ENCODE results near the gene C17orf114.

Gene C17orf114

DNA sequence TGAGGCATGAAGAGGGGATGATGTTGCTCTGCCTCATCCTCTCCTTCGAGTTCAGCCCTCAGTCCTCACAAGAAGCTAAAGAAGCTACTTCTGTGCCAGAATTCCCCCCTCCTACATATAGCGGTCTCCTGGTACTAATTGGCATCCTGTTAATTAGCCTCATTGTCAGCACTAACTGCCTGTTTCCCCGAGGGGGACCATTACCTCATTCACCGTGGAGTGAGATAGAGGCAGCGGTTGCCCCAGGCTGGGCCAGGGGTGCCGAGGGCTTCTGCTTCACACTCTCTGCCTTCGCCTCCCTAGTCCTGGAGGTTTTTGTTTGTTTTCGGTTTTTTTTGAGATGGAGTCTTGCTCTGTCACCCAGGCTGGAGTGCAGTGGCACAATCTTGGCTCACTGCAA lies 25.3 kb upstream of the C17orf114 start:
- Histone ChIP-seq H3K4me1 (ENCODE audit: control insufficient read depth, insufficient read depth, low read length, poor library complexity, severe bottlenecking) (no peaks in the 10 kb centered on the region), H3K36me3 (ENCODE audit: control insufficient read depth, insufficient read depth, low read length) (peaks cover 5% of the 10 kb centered on the region), H3K4me3 (ENCODE audit: insufficient read depth, low read depth, low read length, poor library complexity, severe bottlenecking) (no peak overlapping the region), H3K27ac (ENCODE audit: insufficient read depth, low read length, poor library complexity, severe bottlenecking) (no peak overlapping the region), H3K27me3 (replicated peaks; ENCODE audit: control insufficient read depth, insufficient read depth, low read length, poor library complexity, severe bottlenecking) (no peaks in the 10 kb centered on the region), H3K9me3 (ENCODE audit: control insufficient read depth, low read length) (no peaks in the 10 kb centered on the region)
- no peak for DNase-seq

DNA sequence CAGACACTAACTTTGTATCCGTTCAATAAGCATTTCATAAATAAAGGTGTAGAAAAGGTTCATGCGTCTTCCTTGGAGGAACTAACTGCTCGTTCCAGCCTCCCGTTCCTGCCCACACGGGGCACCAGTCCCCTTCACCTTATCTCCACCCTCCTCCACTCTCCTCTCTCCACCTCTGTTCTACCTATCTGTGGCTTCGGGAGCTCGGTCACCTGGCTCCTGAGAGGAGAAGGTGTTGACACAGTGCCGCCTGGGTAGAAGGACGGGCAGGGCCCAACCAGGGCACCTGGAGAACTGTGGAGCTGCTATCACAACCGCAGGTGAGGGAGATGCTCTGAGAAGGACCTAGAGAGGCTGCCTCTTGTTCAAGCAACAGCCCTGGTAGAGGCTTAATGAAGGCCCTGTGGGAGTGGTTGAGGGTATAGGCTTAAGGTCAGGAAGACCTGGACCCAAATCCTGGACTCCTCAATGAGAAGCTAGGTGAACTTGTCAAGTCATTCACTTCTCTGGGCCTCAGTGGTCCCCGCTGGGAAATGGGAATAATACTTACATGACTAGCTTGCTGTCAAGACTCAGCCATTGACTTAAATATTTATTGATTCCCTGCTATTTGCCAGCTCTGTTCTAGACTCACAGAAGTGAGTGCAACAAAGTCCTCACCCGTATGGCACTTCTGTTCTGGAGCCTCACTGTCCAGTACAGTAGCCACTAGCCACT lies 21.4 kb upstream of the C17orf114 start:
- no peaks in the 10 kb centered on the region for H3K9me3 ChIP-seq (ENCODE audit: control insufficient read depth, low read length)
- no peaks in the 10 kb centered on the region for H3K4me1 ChIP-seq (ENCODE audit: control insufficient read depth, insufficient read depth, low read length, poor library complexity, severe bottlenecking)
- no peaks in the 10 kb centered on the region for H3K27me3 ChIP-seq (replicated peaks; ENCODE audit: control insufficient read depth, insufficient read depth, low read length, poor library complexity, severe bottlenecking)
- H3K4me3 ChIP-seq (ENCODE audit: insufficient read depth, low read depth, low read length, poor library complexity, severe bottlenecking): no peak overlapping the region
- no peak for DNase-seq
- H3K27ac ChIP-seq (ENCODE audit: insufficient read depth, low read length, poor library complexity, severe bottlenecking): no peak overlapping the region
- peaks cover 5% of the 10 kb centered on the region for H3K36me3 ChIP-seq (ENCODE audit: control insufficient read depth, insufficient read depth, low read length)

DNA sequence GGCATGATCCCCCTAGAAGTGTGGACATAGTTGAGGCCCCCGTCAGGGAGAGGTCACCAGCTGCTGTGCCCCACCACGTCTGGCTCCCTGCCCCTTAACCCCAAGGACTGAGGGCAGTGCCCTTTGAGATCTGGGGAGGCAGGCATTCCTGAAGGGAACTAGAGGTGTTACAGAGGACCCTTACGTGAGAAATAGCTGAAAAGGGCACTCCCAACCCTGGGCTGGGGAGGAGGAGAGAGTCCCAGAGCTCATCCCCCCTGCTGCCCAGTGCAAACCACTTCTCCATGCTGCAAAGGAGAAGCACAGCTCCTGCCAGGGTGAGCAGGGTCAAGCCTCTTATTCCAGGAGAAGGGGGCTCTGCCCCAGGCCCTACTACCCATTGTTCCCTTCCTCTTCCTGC lies 20.7 kb upstream of the C17orf114 start:
- H3K4me3 ChIP-seq (ENCODE audit: insufficient read depth, low read depth, low read length, poor library complexity, severe bottlenecking): no peak overlapping the region
- H3K27me3 ChIP-seq (replicated peaks; ENCODE audit: control insufficient read depth, insufficient read depth, low read length, poor library complexity, severe bottlenecking): no peaks in the 10 kb centered on the region
- peaks cover 5% of the 10 kb centered on the region for H3K36me3 ChIP-seq (ENCODE audit: control insufficient read depth, insufficient read depth, low read length)
- H3K9me3 ChIP-seq (ENCODE audit: control insufficient read depth, low read length): no peaks in the 10 kb centered on the region
- no peaks in the 10 kb centered on the region for H3K4me1 ChIP-seq (ENCODE audit: control insufficient read depth, insufficient read depth, low read length, poor library complexity, severe bottlenecking)
- H3K27ac ChIP-seq (ENCODE audit: insufficient read depth, low read length, poor library complexity, severe bottlenecking): no peak overlapping the region
- DNase-seq: no peak

- Histone ChIP-seq H3K27ac (ENCODE audit: insufficient read depth, low read length, poor library complexity, severe bottlenecking) (no peak overlapping the region), H3K27me3 (replicated peaks; ENCODE audit: control insufficient read depth, insufficient read depth, low read length, poor library complexity, severe bottlenecking) (no peaks in the 10 kb centered on the region), H3K36me3 (ENCODE audit: control insufficient read depth, insufficient read depth, low read length) (peaks cover 7% of the 10 kb centered on the region), H3K4me1 (ENCODE audit: control insufficient read depth, insufficient read depth, low read length, poor library complexity, severe bottlenecking) (no peaks in the 10 kb centered on the region), H3K4me3 (ENCODE audit: insufficient read depth, low read depth, low read length, poor library complexity, severe bottlenecking) (no peak overlapping the region), H3K9me3 (ENCODE audit: control insufficient read depth, low read length) (no peaks in the 10 kb centered on the region)
- DNase-seq: no peak
These were observed 16.1 kb upstream of the C17orf114 start for GRCh38 chr17:4818276-4818675.

DNA sequence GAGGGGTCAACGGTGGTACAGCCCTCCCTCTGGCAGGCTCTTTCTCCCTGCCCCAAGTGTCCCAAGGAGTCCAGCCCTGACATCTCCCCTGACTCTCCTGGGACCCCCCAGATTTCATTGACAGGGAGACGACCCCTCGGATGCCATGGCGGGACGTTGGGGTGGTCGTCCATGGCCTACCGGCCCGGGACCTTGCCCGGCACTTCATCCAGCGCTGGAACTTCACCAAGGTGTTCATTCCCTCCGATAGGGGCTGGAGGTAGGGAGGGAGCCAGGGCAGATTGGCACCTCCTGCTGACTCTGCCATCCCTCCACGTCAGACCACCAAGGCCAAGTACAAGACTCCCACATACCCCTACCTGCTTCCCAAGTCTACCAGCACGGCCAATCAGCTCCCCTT lies 14.7 kb upstream of the C17orf114 start:
- H3K36me3 ChIP-seq (ENCODE audit: control insufficient read depth, insufficient read depth, low read length): peaks cover 7% of the 10 kb centered on the region
- H3K4me1 ChIP-seq (ENCODE audit: control insufficient read depth, insufficient read depth, low read length, poor library complexity, severe bottlenecking): no peaks in the 10 kb centered on the region
- H3K27ac ChIP-seq (ENCODE audit: insufficient read depth, low read length, poor library complexity, severe bottlenecking): no peak overlapping the region
- H3K27me3 ChIP-seq (replicated peaks; ENCODE audit: control insufficient read depth, insufficient read depth, low read length, poor library complexity, severe bottlenecking): no peaks in the 10 kb centered on the region
- H3K9me3 ChIP-seq (ENCODE audit: control insufficient read depth, low read length): no peaks in the 10 kb centered on the region
- no peak for DNase-seq
- H3K4me3 ChIP-seq (ENCODE audit: insufficient read depth, low read depth, low read length, poor library complexity, severe bottlenecking): no peak overlapping the region

DNA sequence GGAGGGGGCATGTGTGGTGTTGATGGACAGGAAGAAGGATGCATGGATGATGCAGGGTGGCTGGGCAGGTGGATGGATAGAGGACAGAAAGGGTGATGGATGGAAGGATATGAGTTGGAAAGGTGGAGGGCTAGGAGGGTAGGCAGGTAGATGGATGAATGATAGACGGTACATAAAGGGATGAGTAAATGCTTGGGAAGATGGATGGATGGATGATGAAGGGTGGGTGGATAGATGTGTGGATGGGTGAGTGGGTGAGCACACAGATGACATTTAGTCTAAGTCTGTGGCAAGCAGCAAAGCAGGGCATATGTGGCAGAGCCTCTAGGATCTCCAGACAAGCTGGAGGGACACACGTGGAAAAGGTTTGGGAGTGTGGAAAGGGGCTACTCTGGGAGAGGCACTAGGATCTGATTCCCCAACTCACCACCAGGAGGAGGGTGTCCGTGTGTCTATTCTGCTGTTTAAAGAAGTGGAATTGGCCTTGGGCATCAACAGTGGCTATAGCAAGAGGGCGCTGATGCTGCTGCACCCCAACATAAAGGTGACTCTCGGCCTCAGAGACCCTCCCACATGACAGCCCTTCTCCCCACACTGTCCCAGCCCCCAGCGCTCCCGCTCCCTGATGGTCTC lies 13.0 kb upstream of the C17orf114 start:
- H3K4me1 ChIP-seq (ENCODE audit: control insufficient read depth, insufficient read depth, low read length, poor library complexity, severe bottlenecking): no peaks in the 10 kb centered on the region
- H3K9me3 ChIP-seq (ENCODE audit: control insufficient read depth, low read length): no peaks in the 10 kb centered on the region
- no peak overlapping the region for H3K4me3 ChIP-seq (ENCODE audit: insufficient read depth, low read depth, low read length, poor library complexity, severe bottlenecking)
- peaks cover 7% of the 10 kb centered on the region for H3K36me3 ChIP-seq (ENCODE audit: control insufficient read depth, insufficient read depth, low read length)
- no peak for DNase-seq
- no peaks in the 10 kb centered on the region for H3K27me3 ChIP-seq (replicated peaks; ENCODE audit: control insufficient read depth, insufficient read depth, low read length, poor library complexity, severe bottlenecking)
- H3K27ac ChIP-seq (ENCODE audit: insufficient read depth, low read length, poor library complexity, severe bottlenecking): no peak overlapping the region

- no peak overlapping the region for H3K4me3 ChIP-seq (ENCODE audit: insufficient read depth, low read depth, low read length, poor library complexity, severe bottlenecking)
- no peak for DNase-seq
- peaks cover 17% of the 10 kb centered on the region for H3K36me3 ChIP-seq (ENCODE audit: control insufficient read depth, insufficient read depth, low read length)
- H3K27me3 ChIP-seq (replicated peaks; ENCODE audit: control insufficient read depth, insufficient read depth, low read length, poor library complexity, severe bottlenecking): no peaks in the 10 kb centered on the region
- H3K9me3 ChIP-seq (ENCODE audit: control insufficient read depth, low read length): no peaks in the 10 kb centered on the region
- H3K27ac ChIP-seq (ENCODE audit: insufficient read depth, low read length, poor library complexity, severe bottlenecking): no peak overlapping the region
- peaks cover 3% of the 10 kb centered on the region for H3K4me1 ChIP-seq (ENCODE audit: control insufficient read depth, insufficient read depth, low read length, poor library complexity, severe bottlenecking)
These were observed 10.6 kb upstream of the C17orf114 start for GRCh38 chr17:4812690-4813089.

- no peaks in the 10 kb centered on the region for H3K27me3 ChIP-seq (replicated peaks; ENCODE audit: control insufficient read depth, insufficient read depth, low read length, poor library complexity, severe bottlenecking)
- peaks cover 17% of the 10 kb centered on the region for H3K36me3 ChIP-seq (ENCODE audit: control insufficient read depth, insufficient read depth, low read length)
- no peaks in the 10 kb centered on the region for H3K9me3 ChIP-seq (ENCODE audit: control insufficient read depth, low read length)
- H3K4me1 ChIP-seq (ENCODE audit: control insufficient read depth, insufficient read depth, low read length, poor library complexity, severe bottlenecking): peaks cover 5% of the 10 kb centered on the region
- H3K4me3 ChIP-seq (ENCODE audit: insufficient read depth, low read depth, low read length, poor library complexity, severe bottlenecking): no peak overlapping the region
- H3K27ac ChIP-seq (ENCODE audit: insufficient read depth, low read length, poor library complexity, severe bottlenecking): no peak overlapping the region
- DNase-seq: no peak
These were observed 9.3 kb upstream of the C17orf114 start for GRCh38 chr17:4811471-4811870.

DNA sequence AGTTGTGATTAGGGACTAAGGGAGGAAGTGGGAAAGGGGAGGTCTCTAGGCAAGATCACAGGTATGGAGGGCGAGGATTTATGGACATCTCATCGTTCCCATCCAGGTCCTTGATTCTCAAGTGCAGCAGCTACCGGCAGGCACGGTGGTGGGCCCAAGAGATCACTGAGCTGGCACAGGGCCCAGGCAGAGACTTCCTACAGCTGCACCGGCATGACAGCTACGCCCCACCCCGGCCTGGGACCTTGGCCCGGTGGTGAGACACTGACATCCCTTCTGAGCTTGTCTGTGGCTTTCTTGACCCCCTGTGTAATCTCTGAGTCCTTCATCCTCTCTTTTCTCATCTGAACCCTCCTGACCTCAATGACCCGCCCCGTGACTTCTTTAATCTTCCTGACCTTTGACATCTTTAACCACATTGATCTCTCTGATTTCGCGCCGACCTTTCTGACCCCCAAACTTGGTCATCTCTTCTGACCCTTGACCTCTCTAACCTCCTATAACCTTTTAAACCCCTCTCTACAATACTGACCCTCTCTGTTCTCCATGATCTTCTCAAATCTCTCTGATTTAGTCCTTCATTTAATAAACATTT lies 8.7 kb upstream of the C17orf114 start:
- Histone ChIP-seq H3K27me3 (replicated peaks; ENCODE audit: control insufficient read depth, insufficient read depth, low read length, poor library complexity, severe bottlenecking) (no peaks in the 10 kb centered on the region), H3K9me3 (ENCODE audit: control insufficient read depth, low read length) (no peaks in the 10 kb centered on the region), H3K27ac (ENCODE audit: insufficient read depth, low read length, poor library complexity, severe bottlenecking) (no peak overlapping the region), H3K4me3 (ENCODE audit: insufficient read depth, low read depth, low read length, poor library complexity, severe bottlenecking) (no peak overlapping the region), H3K4me1 (ENCODE audit: control insufficient read depth, insufficient read depth, low read length, poor library complexity, severe bottlenecking) (peaks cover 5% of the 10 kb centered on the region), H3K36me3 (ENCODE audit: control insufficient read depth, insufficient read depth, low read length) (peaks cover 16% of the 10 kb centered on the region)
- DNase-seq: no peak

- Histone ChIP-seq H3K4me1 (ENCODE audit: control insufficient read depth, insufficient read depth, low read length, poor library complexity, severe bottlenecking) (peaks cover 5% of the 10 kb centered on the region), H3K4me3 (ENCODE audit: insufficient read depth, low read depth, low read length, poor library complexity, severe bottlenecking) (no peak overlapping the region), H3K9me3 (ENCODE audit: control insufficient read depth, low read length) (no peaks in the 10 kb centered on the region), H3K36me3 (ENCODE audit: control insufficient read depth, insufficient read depth, low read length) (peaks cover 10% of the 10 kb centered on the region), H3K27me3 (replicated peaks; ENCODE audit: control insufficient read depth, insufficient read depth, low read length, poor library complexity, severe bottlenecking) (no peaks in the 10 kb centered on the region), H3K27ac (ENCODE audit: insufficient read depth, low read length, poor library complexity, severe bottlenecking) (no peak overlapping the region)
- DNase-seq: no peak
These were observed 6.2 kb upstream of the C17orf114 start for GRCh38 chr17:4808378-4808767.
